Tibial nerve (tissue), 4 donors: ENCODE measurements around the gene SAMD13. TPM values are rescaled to one million over a fixed set of nuclear protein-coding genes. Genes with fewer than 3 reads are reported as not detected.

Source experiments
- DNase-seq, 2 donors: peaks; one replicate each; pipeline ENCODE4 v3.0.0-alpha.2; 2019; ENCODE audit warnings: low spot score in 2 of 2
- H3K27ac ChIP-seq, 4 donors: fragments of 200-600 bp; sonication (generic) in 3 of 4; one replicate each; pipeline ENCODE4 v1.5.1; 2017 to 2019; ENCODE audit warnings: mild to moderate bottlenecking in 1 of 4
- H3K27me3 ChIP-seq, 2 donors: fragments of 200-600 bp; sonication (generic) in 1 of 2; one replicate each; pipeline versions ENCODE4 v1.5.1 to v1.6.0; 2017 to 2019
- H3K36me3 ChIP-seq, 3 donors: fragments of 200-600 bp; sonication (generic); one replicate each; pipeline ENCODE4 v1.5.1; 2018 to 2019
- H3K4me1 ChIP-seq, 4 donors: fragments of 200-600 bp; sonication (generic) in 3 of 4; one replicate each; pipeline ENCODE4 v1.5.1; 2017 to 2019
- H3K4me3 ChIP-seq, 4 donors: fragments of 200-600 bp; sonication (generic) in 3 of 4; one replicate each; pipeline ENCODE4 v1.5.1; 2017 to 2019; ENCODE audit warnings: mild to moderate bottlenecking in 1 of 4, moderate library complexity in 1 of 4
- H3K9me3 ChIP-seq, 4 donors: fragments of 200-600 bp; sonication (generic) in 3 of 4; one replicate each; pipeline ENCODE4 v1.5.1; 2017 to 2019
- EP300 ChIP-seq, 2 donors: sonication (generic); formaldehyde crosslinking; IDR thresholded peaks; one replicate each; pipeline ENCODE4 v1.6.1; 2017; ENCODE audit warnings: antibody characterized with exemption in 2 of 2, mild to moderate bottlenecking in 1 of 2
- POLR2A ChIP-seq, 2 donors: fragments of 450-650 bp; IDR thresholded peaks; one replicate each; pipeline ENCODE4 v1.6.1; 2017; ENCODE audit warnings: antibody characterized with exemption in 2 of 2, mild to moderate bottlenecking in 2 of 2, moderate library complexity in 2 of 2
- whole genome bisulfite sequencing, 2 donors: methylation state at CpG; one replicate each; pipeline ENCODE4 v1.1.5; 2018; 5-methylcytosine and 5-hydroxymethylcytosine counted together
- total RNA-seq, 4 donors: library from RNA; depleted of rRNA; stranded (reverse); fragments of >200 nt; gene quantifications; one replicate each; pipeline ENCODE4 v1.1.0, GENCODE V29; 2016
- TF ChIP-seq, protein P1 (sequence below), 5 experiments: fragments of 200-600 bp in 3 of 5; fragments of 450-650 bp in 2 of 5; sonication (generic) in 3 of 5; IDR thresholded peaks; one replicate each; pipeline ENCODE4 v1.5.1; 2016 to 2019; ENCODE audit warnings: antibody characterized with exemption in 5 of 5, mild to moderate bottlenecking in 3 of 5, moderate library complexity in 2 of 5

Gene SAMD13
- total RNA-seq, 4 donors from 2014 or later, result 1.0 to 1.5 TPM; not detected in 2

DNA sequence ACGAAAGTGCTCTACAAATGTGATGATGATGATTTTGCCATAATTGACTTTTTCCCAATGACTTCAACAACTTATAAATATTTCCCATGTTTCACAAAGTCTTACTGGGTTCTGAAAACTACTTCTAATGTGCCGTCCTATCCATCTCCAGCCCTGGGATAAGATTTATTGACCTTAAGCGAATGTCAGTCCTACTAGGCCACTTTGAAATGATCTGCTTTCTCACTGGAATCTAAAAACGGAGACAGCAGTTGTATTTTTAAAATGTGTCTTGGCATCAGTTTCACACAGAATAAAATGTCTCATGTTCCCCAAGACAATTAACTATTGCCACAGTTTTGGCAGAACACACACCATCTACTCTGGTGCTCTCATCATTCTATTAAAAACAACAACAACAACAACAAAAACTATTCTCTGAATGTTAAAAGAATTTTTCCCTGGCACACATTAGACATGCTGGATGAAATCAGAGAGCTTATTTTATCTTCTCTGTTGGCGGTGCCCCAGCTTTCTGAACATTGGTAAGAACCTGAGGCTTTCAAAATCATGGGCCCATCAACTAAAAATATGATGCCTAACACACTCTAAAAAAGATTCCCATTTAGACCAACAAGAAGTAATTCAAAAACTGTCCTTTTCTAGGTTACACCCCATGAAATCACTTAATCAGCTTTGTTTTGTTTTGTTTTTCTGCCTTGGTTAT is 73.6 kb downstream of the SAMD13 start:
- peak overlapping the region in 2 of 4 donors; percentile 52 to 57 for H3K27ac ChIP-seq
- TF ChIP-seq EP300 (IDR thresholded peaks at IDR 0.05) (no peak), POLR2A (IDR thresholded peaks at IDR 0.05) (no peak)
- TF ChIP-seq, protein P1, sequence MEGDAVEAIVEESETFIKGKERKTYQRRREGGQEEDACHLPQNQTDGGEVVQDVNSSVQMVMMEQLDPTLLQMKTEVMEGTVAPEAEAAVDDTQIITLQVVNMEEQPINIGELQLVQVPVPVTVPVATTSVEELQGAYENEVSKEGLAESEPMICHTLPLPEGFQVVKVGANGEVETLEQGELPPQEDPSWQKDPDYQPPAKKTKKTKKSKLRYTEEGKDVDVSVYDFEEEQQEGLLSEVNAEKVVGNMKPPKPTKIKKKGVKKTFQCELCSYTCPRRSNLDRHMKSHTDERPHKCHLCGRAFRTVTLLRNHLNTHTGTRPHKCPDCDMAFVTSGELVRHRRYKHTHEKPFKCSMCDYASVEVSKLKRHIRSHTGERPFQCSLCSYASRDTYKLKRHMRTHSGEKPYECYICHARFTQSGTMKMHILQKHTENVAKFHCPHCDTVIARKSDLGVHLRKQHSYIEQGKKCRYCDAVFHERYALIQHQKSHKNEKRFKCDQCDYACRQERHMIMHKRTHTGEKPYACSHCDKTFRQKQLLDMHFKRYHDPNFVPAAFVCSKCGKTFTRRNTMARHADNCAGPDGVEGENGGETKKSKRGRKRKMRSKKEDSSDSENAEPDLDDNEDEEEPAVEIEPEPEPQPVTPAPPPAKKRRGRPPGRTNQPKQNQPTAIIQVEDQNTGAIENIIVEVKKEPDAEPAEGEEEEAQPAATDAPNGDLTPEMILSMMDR (IDR thresholded peaks at IDR 0.05), result no peak

DNA sequence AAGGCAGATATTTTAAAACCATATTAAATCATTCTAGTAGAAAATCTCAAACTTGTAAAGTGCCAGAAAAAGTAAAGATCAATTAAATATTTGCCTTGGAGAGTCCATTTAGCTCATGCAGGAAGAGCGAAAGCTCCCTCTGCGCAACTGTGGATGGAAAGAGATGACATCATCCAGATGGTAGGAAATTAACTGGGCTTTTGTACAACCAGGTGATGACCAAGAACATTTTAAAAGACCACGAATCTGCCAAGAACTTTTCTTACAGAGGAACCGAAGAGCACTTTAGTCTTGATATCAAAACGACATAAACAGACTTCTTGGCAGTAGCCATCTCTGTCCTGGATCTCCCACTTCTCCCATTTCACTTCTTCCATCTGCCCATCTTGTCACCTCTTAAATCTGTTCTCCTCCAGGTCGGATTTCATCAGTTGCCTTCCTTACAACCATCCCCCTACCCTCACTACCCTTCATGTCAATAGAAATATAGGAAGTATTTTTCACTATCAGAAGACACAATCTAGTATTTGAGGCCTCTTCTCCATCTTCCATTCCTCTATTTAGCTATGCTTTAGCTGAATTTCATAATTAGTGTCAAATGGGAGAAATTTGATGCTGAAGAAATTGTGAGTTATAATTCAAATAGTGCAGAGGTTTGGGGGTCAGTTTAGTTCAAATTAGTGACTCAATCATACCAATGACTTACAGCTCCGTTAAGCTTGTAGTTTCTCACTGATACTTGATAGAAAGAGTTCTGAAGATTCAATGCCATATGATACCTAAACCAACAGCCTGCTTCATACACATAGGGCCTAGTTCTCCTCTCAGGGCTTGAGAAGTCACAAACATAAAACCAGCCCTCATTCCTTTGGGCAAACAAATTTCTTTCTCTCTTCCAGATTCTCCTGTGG is 74.7 kb downstream of the SAMD13 start:
- H3K27ac ChIP-seq, result peak overlapping the region in 2 of 4 donors; percentile 52 to 57
- WGBS, 2 donors, result 71 to 79% methylated on average over 7 of the region's 7 CpGs
- no peak overlapping the region for H3K4me3 ChIP-seq
- H3K36me3 ChIP-seq, result no peaks in the 10 kb centered on the region
- H3K9me3 ChIP-seq, result no peaks in the 10 kb centered on the region
- no peaks in the 10 kb centered on the region for H3K27me3 ChIP-seq
- TF ChIP-seq, protein P1 (IDR thresholded peaks at IDR 0.05), result no peak
- TF ChIP-seq EP300 (IDR thresholded peaks at IDR 0.05) (no peak), POLR2A (IDR thresholded peaks at IDR 0.05) (no peak)
- DNase-seq, result no peak
- H3K4me1 ChIP-seq, result peaks cover 0 to 25% (median 6%) of the 10 kb centered on the region in 4 donors

More for the DNA sequence above, 73.6 kb downstream of the SAMD13 start:
- 46 to 55% methylated on average over 5 of the region's 5 CpGs for whole genome bisulfite sequencing, 2 donors
- peaks cover 0 to 25% (median 6%) of the 10 kb centered on the region in 4 donors for H3K4me1 ChIP-seq
- no peaks in the 10 kb centered on the region for H3K27me3 ChIP-seq
- no peak overlapping the region for H3K4me3 ChIP-seq
- H3K36me3 ChIP-seq, result no peaks in the 10 kb centered on the region
- peak; percentile 42 to 55 for DNase-seq
- no peaks in the 10 kb centered on the region for H3K9me3 ChIP-seq

DNA sequence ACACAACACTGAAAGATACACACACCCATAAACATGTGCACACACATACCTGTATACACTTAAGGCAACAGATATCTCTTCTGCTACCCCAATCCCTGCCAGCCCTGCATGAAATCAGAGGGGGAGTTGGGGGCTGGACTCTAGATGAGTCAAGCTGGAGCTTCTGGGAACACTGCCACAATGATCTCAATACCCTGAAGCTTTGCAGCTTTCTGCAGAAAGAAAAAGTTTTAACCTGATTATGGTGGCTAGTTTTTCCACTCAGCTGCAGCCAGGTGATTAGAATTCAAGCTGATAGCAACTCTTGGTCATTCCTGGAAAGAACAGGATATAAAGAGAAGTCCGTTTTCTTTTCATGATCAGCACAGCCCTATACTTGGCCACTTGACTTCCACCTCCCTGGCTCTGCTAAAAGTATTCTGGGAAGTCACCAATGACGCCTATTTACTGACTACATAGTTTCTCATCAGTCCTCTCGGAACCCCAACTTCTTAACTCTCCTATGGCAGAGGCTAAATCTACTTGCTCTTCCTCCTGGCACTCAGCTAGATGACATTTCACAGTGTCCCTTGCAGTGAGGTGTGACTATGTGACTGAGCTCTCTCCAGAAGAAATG is 76.1 kb downstream of the SAMD13 start:
- Histone ChIP-seq H3K9me3 (no peaks in the 10 kb centered on the region), H3K4me1 (peaks cover 0 to 25% (median 6%) of the 10 kb centered on the region in 4 donors), H3K4me3 (no peak overlapping the region), H3K27me3 (no peaks in the 10 kb centered on the region), H3K27ac (no peak overlapping the region), H3K36me3 (no peaks in the 10 kb centered on the region)
- no peak for DNase-seq
- TF ChIP-seq EP300 (IDR thresholded peaks at IDR 0.05), result no peak
- TF ChIP-seq, protein P1 (IDR thresholded peaks at IDR 0.05), result no peak
- TF ChIP-seq POLR2A (IDR thresholded peaks at IDR 0.05), result no peak
- 40 to 61% methylated on average over 3 of the region's 3 CpGs for WGBS, 2 donors

DNA sequence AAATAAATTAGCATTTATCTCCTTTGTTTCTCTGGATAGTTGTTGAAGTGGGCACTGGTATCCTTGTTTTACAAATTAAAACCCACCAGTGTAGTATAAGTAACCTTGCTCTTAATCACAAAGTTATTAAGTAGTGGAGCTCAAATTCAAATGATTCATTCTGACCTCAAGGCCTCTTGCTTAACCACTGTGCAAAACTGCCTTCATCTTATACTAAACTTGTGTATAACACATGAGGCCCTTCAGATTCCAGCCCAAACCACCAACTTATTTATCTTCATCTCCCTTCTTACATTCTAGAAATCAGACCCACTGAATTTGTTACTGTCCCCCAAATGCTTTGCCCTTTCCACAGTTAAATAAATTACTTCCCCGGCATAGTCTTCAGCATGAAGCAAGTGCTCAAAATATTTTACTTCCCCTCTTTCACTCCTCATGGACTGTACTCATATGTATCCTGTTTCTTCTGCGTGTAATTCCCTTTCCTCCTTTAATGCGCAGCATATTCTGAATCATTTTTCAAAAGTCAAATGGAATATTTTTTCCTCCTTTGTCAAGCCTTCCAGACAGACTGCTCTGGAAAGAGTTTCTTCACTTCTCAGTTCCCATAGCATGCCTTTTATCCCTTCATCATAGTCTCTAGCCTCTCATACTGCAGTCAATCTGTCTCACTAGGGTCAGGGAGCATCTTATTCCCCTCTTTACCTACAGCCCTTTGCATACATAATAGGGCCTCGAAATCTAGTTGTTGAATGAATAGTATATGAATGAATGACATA is 77.8 kb downstream of the SAMD13 start:
- peaks cover 0 to 24% (median 6%) of the 10 kb centered on the region in 4 donors for H3K4me1 ChIP-seq
- WGBS, 2 donors, result 39 to 41% methylated on average over 4 of the region's 4 CpGs

More for the DNA sequence above, 77.8 kb downstream of the SAMD13 start:
- no peaks in the 10 kb centered on the region for H3K9me3 ChIP-seq
- H3K27me3 ChIP-seq, result no peaks in the 10 kb centered on the region
- DNase-seq, result no peak
- no peak overlapping the region for H3K4me3 ChIP-seq
- peak overlapping the region in 1 of 4 donors; percentile 50 for H3K27ac ChIP-seq
- TF ChIP-seq EP300 (IDR thresholded peaks at IDR 0.05), result no peak
- TF ChIP-seq, protein P1 (IDR thresholded peaks at IDR 0.05), result no peak
- no peak for TF ChIP-seq POLR2A (IDR thresholded peaks at IDR 0.05)
- H3K36me3 ChIP-seq, result no peaks in the 10 kb centered on the region
